H1 (cell line): Measurements from ENCODE around the gene TLE3. TPM values are rescaled to one million over a fixed set of nuclear protein-coding genes. Genes with fewer than 3 reads are reported as not detected.

Source experiments
- CTCF ChIA-PET: fragments of 300-600 bp; sonication (Branson Sonifier 250); formaldehyde crosslinking; loops from one replicate; lab custom pipeline; 2021; ENCODE audit not compliant: partially characterized antibody; lab: Charles Lee
- POLR2A ChIA-PET: fragments of 300-600 bp; sonication (Branson Sonifier 250); formaldehyde crosslinking; loops from one replicate; lab custom pipeline; 2021; ENCODE audit warnings: inconsistent platforms; ENCODE audit not compliant: partially characterized antibody; lab: Charles Lee
- DNase-seq, 2 experiments: peaks; one replicate each; pipeline versions ENCODE4 v3.0.0 to v3.0.0-alpha.2; 2010 to 2022; ENCODE audit warnings: low spot score in 2 of 2, low read depth in 1 of 2, mixed read lengths in 1 of 2
- FAIRE-seq: peaks from 2 replicates; lab custom pipeline; 2011; peaks lifted over from hg19 to GRCh38; lab: Jason Lieb, UNC
- H2AFZ ChIP-seq: 2 replicates; pipeline ENCODE4 v1.8.1; 2012; ENCODE audit warnings: low read length, inconsistent platforms
- H2AK5ac ChIP-seq: 2 replicates; pipeline ENCODE4 v1.6.1; 2013; ENCODE audit warnings: low read depth, low read length
- H2BK120ac ChIP-seq: replicated peaks from 2 replicates; pipeline ENCODE3; 2013; ENCODE audit warnings: low read depth, low read length, inconsistent platforms
- H2BK12ac ChIP-seq: 2 replicates; pipeline ENCODE4 v1.6.1; 2013; ENCODE audit warnings: low read depth, low read length
- H2BK15ac ChIP-seq: 2 replicates; pipeline ENCODE4 v1.6.1; 2013; ENCODE audit warnings: low read length
- H2BK20ac ChIP-seq: 2 replicates; pipeline ENCODE4 v1.6.1; 2013; ENCODE audit warnings: low read length
- H2BK5ac ChIP-seq: 2 replicates; pipeline ENCODE4 v1.6.1; 2013; ENCODE audit warnings: low read depth, low read length
- H3K14ac ChIP-seq: 2 replicates; pipeline ENCODE4 v1.6.1; 2013; ENCODE audit warnings: inconsistent platforms; ENCODE audit not compliant: insufficient read length
- H3K18ac ChIP-seq: 2 replicates; pipeline ENCODE4 v1.6.1; 2013; ENCODE audit warnings: low read length; ENCODE audit errors: extremely low read depth
- H3K23ac ChIP-seq: 2 replicates; pipeline ENCODE4 v1.6.1; 2013; ENCODE audit warnings: inconsistent platforms; ENCODE audit not compliant: insufficient read length
- H3K23me2 ChIP-seq: 2 replicates; pipeline ENCODE4 v1.6.1; 2013; ENCODE audit warnings: low read depth, low read length
- H3K27ac ChIP-seq: 2 replicates; pipeline ENCODE4 v1.6.1; 2011; ENCODE audit warnings: low read depth, low read length, inconsistent platforms
- H3K27me3 ChIP-seq, 4 experiments: replicated peaks in 1 of 4; 1 replicate in 1 of 4; 2 replicates in 3 of 4; pipeline versions ENCODE4 v1.6.1 to v1.8.1; 2011 to 2013; ENCODE audit warnings: low read length in 3 of 4, mild to moderate bottlenecking in 3 of 4, inconsistent platforms in 2 of 4, mixed read lengths in 2 of 4, moderate library complexity in 1 of 4; ENCODE audit not compliant: control insufficient read depth in 3 of 4, insufficient read depth in 3 of 4; ENCODE audit errors: extremely low read depth in 1 of 4
- H3K36me3 ChIP-seq, 4 experiments: 2 replicates each; pipeline versions ENCODE4 v1.6.1 to v1.8.1; 2011 to 2013; ENCODE audit warnings: mild to moderate bottlenecking in 4 of 4, low read length in 3 of 4, moderate library complexity in 2 of 4, control low read depth in 1 of 4, inconsistent platforms in 1 of 4; ENCODE audit not compliant: insufficient read depth in 4 of 4, control insufficient read depth in 2 of 4
- H3K4ac ChIP-seq: replicated peaks from 2 replicates; pipeline ENCODE3; 2013; ENCODE audit warnings: low read length, low read depth, mixed read lengths, inconsistent platforms; ENCODE audit not compliant: insufficient read length
- H3K4me1 ChIP-seq, 4 experiments: replicated peaks in 1 of 4; 1 replicate in 1 of 4; 2 replicates in 3 of 4; pipeline versions ENCODE4 v1.6.1 to v1.8.1; 2011 to 2013; ENCODE audit warnings: low read length in 3 of 4, inconsistent platforms in 2 of 4, mixed read lengths in 1 of 4; ENCODE audit not compliant: insufficient read depth in 4 of 4, control insufficient read depth in 3 of 4
- H3K4me2 ChIP-seq, 2 experiments: 2 replicates each; pipeline versions ENCODE4 v1.6.1 to v1.8.1; 2011 to 2013; ENCODE audit warnings: low read depth in 2 of 2, low read length in 2 of 2, control low read depth in 1 of 2, inconsistent platforms in 1 of 2, mild to moderate bottlenecking in 1 of 2; ENCODE audit not compliant: insufficient read depth in 1 of 2
- H3K4me3 ChIP-seq, 4 experiments: fragments of 200-600, 300-600 bp in 1 of 4; sonication (generic), shearing (Covaris generic), sonication (Bioruptor Twin) in 1 of 4; 2 replicates each; pipeline versions ENCODE4 v1.5.1 to v1.8.1; 2011 to 2016; ENCODE audit warnings: low read length in 4 of 4, low read depth in 3 of 4, control low read depth in 2 of 4, inconsistent platforms in 2 of 4, mild to moderate bottlenecking in 2 of 4, mixed read lengths in 1 of 4, moderate library complexity in 1 of 4; ENCODE audit not compliant: insufficient read depth in 2 of 4; ENCODE audit errors: extremely low read depth in 1 of 4
- H3K56ac ChIP-seq: replicated peaks from 2 replicates; pipeline ENCODE3; 2013; ENCODE audit warnings: low read depth, mild to moderate bottlenecking, mixed read lengths, low read length, inconsistent platforms; ENCODE audit not compliant: insufficient read length
- H3K79me1 ChIP-seq: 2 replicates; pipeline ENCODE4 v1.6.1; 2013; ENCODE audit warnings: low read depth, low read length, control low read depth
- H3K79me2 ChIP-seq, 2 experiments: 2 replicates each; pipeline versions ENCODE4 v1.6.1 to v1.8.1; 2012 to 2013; ENCODE audit warnings: low read length in 2 of 2, mild to moderate bottlenecking in 2 of 2, inconsistent platforms in 1 of 2; ENCODE audit not compliant: insufficient read depth in 2 of 2, control insufficient read depth in 1 of 2
- H3K9ac ChIP-seq, 4 experiments: replicated peaks in 1 of 4; 1 replicate in 1 of 4; 2 replicates in 3 of 4; pipeline versions ENCODE4 v1.6.1 to v1.8.1; 2011 to 2013; ENCODE audit warnings: low read depth in 3 of 4, low read length in 3 of 4, control low read depth in 2 of 4, mild to moderate bottlenecking in 2 of 4, moderate library complexity in 2 of 4, inconsistent platforms in 1 of 4; ENCODE audit errors: extremely low read depth in 1 of 4
- H3K9me3 ChIP-seq, 2 experiments: 2 replicates each; pipeline versions ENCODE4 v1.6.1 to v1.8.1; 2012 to 2013; ENCODE audit warnings: mild to moderate bottlenecking in 2 of 2, moderate library complexity in 2 of 2, control low read depth in 1 of 2, inconsistent platforms in 1 of 2, low read depth in 1 of 2, low read length in 1 of 2, mixed read lengths in 1 of 2; ENCODE audit not compliant: insufficient read depth in 2 of 2
- H4K20me1 ChIP-seq, 2 experiments: replicated peaks in 1 of 2; 2 replicates each; pipeline versions ENCODE3 to v1.8.1; 2011 to 2013; ENCODE audit warnings: inconsistent platforms in 2 of 2, low read length in 2 of 2, mild to moderate bottlenecking in 1 of 2; ENCODE audit not compliant: insufficient read depth in 2 of 2, control insufficient read depth in 1 of 2
- H4K5ac ChIP-seq: 2 replicates; pipeline ENCODE4 v1.6.1; 2013; ENCODE audit warnings: low read length, low read depth, mixed read lengths, inconsistent platforms; ENCODE audit not compliant: insufficient read length
- H4K8ac ChIP-seq: 2 replicates; pipeline ENCODE4 v1.8.0; 2013; ENCODE audit warnings: mild to moderate bottlenecking, moderate library complexity, low read length, inconsistent platforms; ENCODE audit not compliant: insufficient read depth; ENCODE audit errors: extremely low read depth
- H4K91ac ChIP-seq: replicated peaks from 2 replicates; pipeline ENCODE3; 2013; ENCODE audit warnings: low read length, mixed read lengths, inconsistent platforms; ENCODE audit not compliant: insufficient read length
- CBX5 ChIP-seq: fragments of 300-800, 300-1000 bp; sonication (generic); IDR thresholded peaks from 2 replicates; pipeline ENCODE4 v1.7.1; 2016; ENCODE audit warnings: antibody characterized with exemption, low read length, low read depth
- CREB1 ChIP-seq: IDR thresholded peaks from 2 replicates; pipeline ENCODE4 v1.6.1; 2012; ENCODE audit warnings: inconsistent platforms
- CTBP2 ChIP-seq: IDR thresholded peaks from 2 replicates; pipeline ENCODE4 v1.7.0; 2011; ENCODE audit warnings: borderline replicate concordance, mild to moderate bottlenecking, moderate library complexity, mixed read lengths, low read length; ENCODE audit not compliant: insufficient read depth, insufficient read length
- FOSL1 ChIP-seq: IDR thresholded peaks from 2 replicates; pipeline ENCODE4 v1.6.1; 2011; ENCODE audit warnings: mild to moderate bottlenecking, low read depth, low read length, moderate library complexity; ENCODE audit not compliant: insufficient read depth
- GABPA ChIP-seq: IDR thresholded peaks from 2 replicates; pipeline ENCODE4 v1.6.1; 2011; ENCODE audit warnings: mild to moderate bottlenecking, low read length, moderate library complexity, borderline replicate concordance; ENCODE audit not compliant: insufficient read depth
- JUN ChIP-seq: IDR thresholded peaks from 2 replicates; pipeline ENCODE4 v1.6.1; 2011; ENCODE audit warnings: low read depth, mild to moderate bottlenecking, improper control_type of control experiment, low read length
- KDM5A ChIP-seq: fragments of 200-600 bp; IDR thresholded peaks from 2 replicates; pipeline ENCODE4 v1.7.1; 2012; ENCODE audit warnings: mild to moderate bottlenecking, low read length, inconsistent platforms, mixed read lengths
- MAFK ChIP-seq: IDR thresholded peaks from 2 replicates; pipeline ENCODE4 v1.6.1; 2012; ENCODE audit warnings: low read depth, mild to moderate bottlenecking, improper control_type of control experiment, low read length
- POU5F1 ChIP-seq: IDR thresholded peaks from 2 replicates; pipeline ENCODE4 v1.6.1; 2011; ENCODE audit warnings: low read depth, mild to moderate bottlenecking, low read length, moderate library complexity
- RAD21 ChIP-seq, 2 experiments: IDR thresholded peaks in 1 of 2; conservative IDR thresholded peaks in 1 of 2; 2 replicates each; pipeline ENCODE4 v1.6.1; 2011; ENCODE audit warnings: low read depth in 2 of 2, low read length in 2 of 2, improper control_type of control experiment in 1 of 2, inconsistent platforms in 1 of 2, mild to moderate bottlenecking in 1 of 2, moderate library complexity in 1 of 2
- TBP ChIP-seq: IDR thresholded peaks from 2 replicates; pipeline ENCODE4 v1.6.1; 2011; ENCODE audit warnings: low read depth, low read length, improper control_type of control experiment
- TEAD4 ChIP-seq: IDR thresholded peaks from 2 replicates; pipeline ENCODE4 v1.6.1; 2012; ENCODE audit warnings: low read depth, low read length, inconsistent platforms, mixed read lengths
- WGBS, 2 experiments: shearing (Covaris generic) in 1 of 2; methylation state at CpG; one replicate each; pipeline versions ENCODE4 v1.1.6 to v1.1.7; 2013 to 2015; ENCODE audit warnings: low lambda C conversion rate in 2 of 2, mixed read lengths in 2 of 2, inconsistent platforms in 1 of 2, low coverage in 1 of 2, missing lambda C conversion rate in 1 of 2; ENCODE audit not compliant: insufficient replicate concordance in 2 of 2, insufficient coverage in 1 of 2, insufficient read length in 1 of 2; ENCODE audit errors: extremely low coverage in 1 of 2, missing lambda C conversion rate in 1 of 2; 5-methylcytosine and 5-hydroxymethylcytosine counted together
- polyA plus RNA-seq, 7 experiments: library from polyadenylated mRNA; depleted of rRNA in 3 of 7; stranded (reverse) in 5 of 7; unstranded in 2 of 7; fragments of >200 nt in 5 of 7; fragments of 200-250 nt in 2 of 7; gene quantifications; 1 replicate in 5 of 7; 2 replicates in 1 of 7; 4 replicates in 1 of 7; pipeline versions ENCODE4 v1.2.1 to v1.2.3, GENCODE V29; 2011 to 2013; ENCODE audit warnings: missing spikeins in 2 of 7, mixed read lengths in 2 of 7
- total RNA-seq: library from RNA; stranded (reverse); fragmentation: NEBNext Ultra II Directional; extraction: Animal tissue kit (Norgen Biotek cat#: 25700); gene quantifications from 2 replicates; pipeline ENCODE4 v1.2.1, GENCODE V29; 2021
- TF ChIP-seq, protein P1 (sequence below): IDR thresholded peaks from 2 replicates; pipeline ENCODE4 v1.6.1; 2011; ENCODE audit warnings: low read depth, mild to moderate bottlenecking, low read length; ENCODE audit not compliant: insufficient read depth

TLE3 gene
- total and polyA plus RNA-seq, 2 of the 8 experiments (the other 6 are each of a cell fraction or from before 2014, with no cell fraction given), result 25.1 to 61.2 TPM

DNA sequence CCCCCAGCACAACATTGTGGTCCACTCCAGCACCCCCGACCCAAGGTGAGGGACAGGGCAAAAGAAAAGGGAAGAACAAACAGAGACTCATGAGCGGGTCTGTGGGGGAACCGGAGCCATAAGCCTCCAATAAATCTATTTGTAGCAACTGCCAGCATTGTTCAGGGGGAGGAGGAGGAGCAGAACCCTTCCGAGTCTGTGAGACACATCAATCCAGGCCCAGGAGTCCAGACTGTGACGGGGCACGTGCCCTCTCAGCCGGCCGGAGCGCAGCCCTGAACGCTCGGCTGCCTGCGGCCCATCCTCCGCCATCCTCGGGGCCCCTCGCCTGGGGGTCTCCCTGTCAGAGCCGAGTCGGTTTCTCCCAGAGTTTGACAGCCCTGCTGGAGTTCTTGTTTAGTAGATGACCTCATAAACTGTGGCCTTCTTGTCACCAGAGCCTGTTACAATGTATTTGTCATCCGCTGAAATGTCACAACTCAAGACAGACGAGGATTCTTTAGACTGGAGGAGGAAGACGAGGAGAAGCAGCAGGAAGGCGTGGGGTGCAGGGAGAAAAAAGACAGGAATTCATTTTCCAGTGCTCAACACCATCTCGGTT lies 47.9 kb downstream of the TLE3 start:
- no peak overlapping the region for H2BK120ac ChIP-seq
- no peak overlapping the region for H3K4ac ChIP-seq
- WGBS, 2 experiments, result 82% methylated on average over 20 of the region's 22 CpGs; no CpG with 5 or more reads in 1 of the 2 experiments
- H3K4me3 ChIP-seq, result no peak overlapping the region
- H2BK5ac ChIP-seq, result no peak overlapping the region
- H3K36me3 ChIP-seq, result peaks cover 27 to 59% (median 45%) of the 10 kb centered on the region in 4 experiments
- peaks cover under 1% of the 10 kb centered on the region; the same call in 1 of the 2 replicates for H3K23me2 ChIP-seq
- DNase-seq, result no peak
- H4K5ac ChIP-seq, result no peak overlapping the region
- no peak overlapping the region for H3K56ac ChIP-seq
- no peak overlapping the region for H3K23ac ChIP-seq
- no peak for FAIRE-seq
- no peak overlapping the region for H2AFZ ChIP-seq
- ChIA-PET POLR2A (interaction anchor here (0.6 kb wide), 1 partner anchor 26 kb away, joined by 3 read pairs; no protein-coding TSS in a partner anchor), CTCF (no interaction called here)
- H3K14ac ChIP-seq, result no peak overlapping the region
- no peaks in the 10 kb centered on the region for H3K79me2 ChIP-seq
- no peak overlapping the region for H2BK20ac ChIP-seq
- no peaks in the 10 kb centered on the region for H3K27me3 ChIP-seq
- H3K9ac ChIP-seq, result no peak overlapping the region; a peak in 1 of 7 replicates
- H4K91ac ChIP-seq, result no peak overlapping the region
- no peak overlapping the region for H4K8ac ChIP-seq
- no peaks in the 10 kb centered on the region for H3K9me3 ChIP-seq
- H2BK15ac ChIP-seq, result no peak overlapping the region
- no peak overlapping the region for H2BK12ac ChIP-seq
- H3K79me1 ChIP-seq, result no peaks in the 10 kb centered on the region
- H3K4me1 ChIP-seq, result peaks cover 0 to 7% (median 3%) of the 10 kb centered on the region in 4 experiments; a peak in 5 of 7 replicates
- no peak overlapping the region for H3K18ac ChIP-seq
- H3K27ac ChIP-seq, result no peak overlapping the region
- peaks cover 6 to 7% of the 10 kb centered on the region in 2 experiments for H4K20me1 ChIP-seq
- H3K4me2 ChIP-seq, result no peak overlapping the region
- H2AK5ac ChIP-seq, result no peak overlapping the region
- TF ChIP-seq CTBP2 (no peak), FOSL1 (no peak), TBP (no peak), TEAD4 (no peak), RAD21 (IDR thresholded peaks at IDR 0.05 in 1 of 2, conservative IDR thresholded peaks at IDR 0.05 in 1 of 2; ENCODE audit: low read depth in 2 of 2, low read length in 2 of 2) (no peak), CREB1 (no peak), JUN (no peak), CBX5 (no peak), GABPA (no peak), MAFK (no peak), KDM5A (no peak), POU5F1 (no peak)
- TF ChIP-seq, protein P1, sequence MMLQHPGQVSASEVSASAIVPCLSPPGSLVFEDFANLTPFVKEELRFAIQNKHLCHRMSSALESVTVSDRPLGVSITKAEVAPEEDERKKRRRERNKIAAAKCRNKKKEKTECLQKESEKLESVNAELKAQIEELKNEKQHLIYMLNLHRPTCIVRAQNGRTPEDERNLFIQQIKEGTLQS, result no peak
